Measurements from ENCODE around the gene SLC23A1. TPM values are rescaled to one million over a fixed set of nuclear protein-coding genes. Genes with fewer than 3 reads are reported as not detected.

SLC23A1 gene
- total RNA-seq, 1 donor from 2014 or later = not detected

- TF ChIP-seq CTCF (conservative IDR thresholded peaks at IDR 0.05) = no peak
- Mint-ChIP-seq H3K4me3 (peak overlapping the region; percentile 21), H3K9me3 (no peaks in the 10 kb centered on the region), H3K27ac (ENCODE audit: unreplicated experiment) (no peak overlapping the region), H3K4me1 (peaks cover 23% of the 10 kb centered on the region), H3K27me3 (ENCODE audit: low read depth) (no peaks in the 10 kb centered on the region), H3K36me3 (ENCODE audit: low read depth) (no peaks in the 10 kb centered on the region)
- DNase-seq (ENCODE audit: low read depth, low spot score) = no peak
Observed at GRCh38 chr5:139406963-139407362, 23.9 kb upstream of the SLC23A1 start.

GRCh38 chr5:139404484-139404840 lies 21.4 kb upstream of the SLC23A1 start:
- Mint-ChIP-seq H3K4me1 (peaks cover 23% of the 10 kb centered on the region), H3K27me3 (ENCODE audit: low read depth) (no peaks in the 10 kb centered on the region), H3K9me3 (no peaks in the 10 kb centered on the region), H3K36me3 (ENCODE audit: low read depth) (no peaks in the 10 kb centered on the region), H3K4me3 (peak overlapping the region; percentile 95), H3K27ac (ENCODE audit: unreplicated experiment) (peak overlapping the region; percentile 100)
- TF ChIP-seq CTCF (conservative IDR thresholded peaks at IDR 0.05) = no peak
- DNase-seq (ENCODE audit: low read depth, low spot score) = no peak

- DNase-seq (ENCODE audit: low read depth, low spot score) = peak; percentile 96
- no peak for TF ChIP-seq CTCF (conservative IDR thresholded peaks at IDR 0.05)
- no peaks in the 10 kb centered on the region for H3K9me3 Mint-ChIP-seq
- H3K27ac Mint-ChIP-seq (ENCODE audit: unreplicated experiment) = peak within 1 kb of the TSS; percentile 100
- H3K4me1 Mint-ChIP-seq = peaks cover 23% of the 10 kb centered on the region
- no peaks in the 10 kb centered on the region for H3K36me3 Mint-ChIP-seq (ENCODE audit: low read depth)
- H3K27me3 Mint-ChIP-seq (ENCODE audit: low read depth) = no peaks in the 10 kb centered on the region
- H3K4me3 Mint-ChIP-seq = peak within 1 kb of the TSS; percentile 95
Observed at GRCh38 chr5:139403787-139404483, 20.8 kb upstream of the SLC23A1 start, which contains the start of gene SPATA24. TSS of gene SPATA24 (minus strand) at chr5:139404089. CDS start at chr5:139404060, 29 bp downstream.

- peak overlapping the region; percentile 100 for H3K27ac Mint-ChIP-seq (ENCODE audit: unreplicated experiment)
Observed at GRCh38 chr5:139403418-139403786, 20.3 kb upstream of the SLC23A1 start.

GRCh38 chr5:139402561-139403158 lies 19.6 kb upstream of the SLC23A1 start:
- Mint-ChIP-seq H3K36me3 (ENCODE audit: low read depth) (no peaks in the 10 kb centered on the region), H3K4me1 (peaks cover 23% of the 10 kb centered on the region), H3K27ac (ENCODE audit: unreplicated experiment) (no peak overlapping the region), H3K27me3 (ENCODE audit: low read depth) (no peaks in the 10 kb centered on the region), H3K4me3 (peak overlapping the region; percentile 95), H3K9me3 (no peaks in the 10 kb centered on the region)
- TF ChIP-seq CTCF (conservative IDR thresholded peaks at IDR 0.05) = peak; percentile 48
- DNase-seq (ENCODE audit: low read depth, low spot score) = no peak

More at GRCh38 chr5:139403418-139403786, 20.3 kb upstream of the SLC23A1 start:
- Mint-ChIP-seq H3K9me3 (no peaks in the 10 kb centered on the region), H3K4me1 (peaks cover 23% of the 10 kb centered on the region), H3K36me3 (ENCODE audit: low read depth) (no peaks in the 10 kb centered on the region), H3K27me3 (ENCODE audit: low read depth) (no peaks in the 10 kb centered on the region), H3K4me3 (peak overlapping the region; percentile 95)
- TF ChIP-seq CTCF (conservative IDR thresholded peaks at IDR 0.05) = no peak
- no peak for DNase-seq (ENCODE audit: low read depth, low spot score)

Measured in neural crest cell (in vitro differentiated cells).